Measurements from ENCODE around the gene KRT2. TPM values are rescaled to one million over a fixed set of nuclear protein-coding genes. Genes with fewer than 3 reads are reported as not detected.
A peak's percentile ranks its signal among the peaks of the same experiment; 100 is the strongest.

The KRT2 gene
- total and polyA plus RNA-seq, 7 donors, result not detected

GRCh38 chr12:52694151-52694550 lies 42.1 kb upstream of the KRT2 start:
- H3K4me1 ChIP-seq, result no peaks in the 10 kb centered on the region
- peaks cover 0 to 37% (median 12%) of the 10 kb centered on the region in 3 donors for H3K27me3 ChIP-seq (ENCODE audit: insufficient read depth in 3 of 3, low read length in 2 of 3)
- TF ChIP-seq CTCF (IDR thresholded peaks at IDR 0.05), result no peak
- WGBS, 3 donors, result 80 to 90% (median 85%) methylated on average over 6 of the region's 6 CpGs
- intact Hi-C loops (cut with DNase I), result no loop called here
- H3K9me3 ChIP-seq, result no peaks in the 10 kb centered on the region
- DNase-seq (no peak), ATAC-seq (no peak)
- no peak overlapping the region for H3K27ac ChIP-seq
- H3K36me3 ChIP-seq (ENCODE audit: insufficient read depth in 1 of 2, low read depth in 1 of 2), result no peaks in the 10 kb centered on the region
- no peak overlapping the region for H3K4me3 ChIP-seq

GRCh38 chr12:52693261-52693660 lies 41.2 kb upstream of the KRT2 start:
- Histone ChIP-seq H3K9me3 (no peaks in the 10 kb centered on the region), H3K27ac (no peak overlapping the region), H3K4me3 (no peak overlapping the region), H3K27me3 (ENCODE audit: insufficient read depth in 3 of 3, low read length in 2 of 3) (peaks cover 0 to 37% (median 15%) of the 10 kb centered on the region in 3 donors), H3K4me1 (no peaks in the 10 kb centered on the region), H3K36me3 (ENCODE audit: insufficient read depth in 1 of 2, low read depth in 1 of 2) (no peaks in the 10 kb centered on the region)
- ATAC-seq, result no peak
- intact Hi-C loops (cut with DNase I), result no loop called here
- 56 to 68% (median 60%) methylated on average over 5 of the region's 5 CpGs for WGBS, 3 donors
- no peak for DNase-seq
- TF ChIP-seq CTCF (IDR thresholded peaks at IDR 0.05), result no peak

- Histone ChIP-seq H3K9me3 (no peaks in the 10 kb centered on the region), H3K27me3 (ENCODE audit: insufficient read depth in 3 of 3, low read length in 2 of 3) (peaks cover 0 to 45% (median 15%) of the 10 kb centered on the region in 3 donors), H3K4me3 (no peak overlapping the region), H3K27ac (no peak overlapping the region), H3K36me3 (ENCODE audit: insufficient read depth in 1 of 2, low read depth in 1 of 2) (no peaks in the 10 kb centered on the region), H3K4me1 (no peaks in the 10 kb centered on the region)
- WGBS, 3 donors, result 40 to 56% (median 49%) methylated on average over 8 of the region's 8 CpGs
- intact Hi-C loops (cut with DNase I), result no loop called here
- no peak for TF ChIP-seq CTCF (IDR thresholded peaks at IDR 0.05)
- no peak for DNase-seq
- no peak for ATAC-seq
Measured at GRCh38 chr12:52692254-52692653, 40.2 kb upstream of the KRT2 start.

GRCh38 chr12:52691841-52692150 lies 39.8 kb upstream of the KRT2 start:
- no peak overlapping the region for H3K4me3 ChIP-seq
- DNase-seq (no peak), ATAC-seq (no peak)
- no peaks in the 10 kb centered on the region for H3K4me1 ChIP-seq
- WGBS, 3 donors, result 22 to 39% (median 38%) methylated on average over 2 of the region's 2 CpGs
- no peak overlapping the region for H3K27ac ChIP-seq
- peaks cover 0 to 49% (median 15%) of the 10 kb centered on the region in 3 donors for H3K27me3 ChIP-seq (ENCODE audit: insufficient read depth in 3 of 3, low read length in 2 of 3)
- no peak for TF ChIP-seq CTCF (IDR thresholded peaks at IDR 0.05)
- intact Hi-C loops (cut with DNase I), result no loop called here
- H3K9me3 ChIP-seq, result no peaks in the 10 kb centered on the region
- H3K36me3 ChIP-seq (ENCODE audit: insufficient read depth in 1 of 2, low read depth in 1 of 2), result no peaks in the 10 kb centered on the region

GRCh38 chr12:52691076-52691840 lies 39.2 kb upstream of the KRT2 start:
- TF ChIP-seq CTCF (IDR thresholded peaks at IDR 0.05), result no peak
- Histone ChIP-seq H3K9me3 (no peaks in the 10 kb centered on the region), H3K27me3 (ENCODE audit: insufficient read depth in 3 of 3, low read length in 2 of 3) (peaks cover 0 to 52% (median 15%) of the 10 kb centered on the region in 3 donors), H3K4me3 (peak overlapping the region; percentile 34), H3K27ac (no peak overlapping the region), H3K36me3 (ENCODE audit: insufficient read depth in 1 of 2, low read depth in 1 of 2) (no peaks in the 10 kb centered on the region), H3K4me1 (no peaks in the 10 kb centered on the region)
- ATAC-seq, result no peak
- DNase-seq, result peak in 1 of 2 donors; percentile 21
- intact Hi-C loops (cut with DNase I), result no loop called here
- 5 to 7% (median 5%) methylated on average over 40 to 45 of the region's 45 CpGs for WGBS, 3 donors
